GM18520 (cell line): Measurements from ENCODE around the gene NR6A1.
"Not testable (repeated sequence)": the region's sequence is repeated elsewhere in the genome, so short reads cannot be mapped to it uniquely, and the experiment has no call there.

Experiments used
- ATAC-seq: cut with Tn5 transposase; IDR thresholded peaks from one replicate; pipeline ENCODE4 v1.9.1; 2021; ENCODE audit not compliant: unreplicated experiment

NR6A1 gene

DNA sequence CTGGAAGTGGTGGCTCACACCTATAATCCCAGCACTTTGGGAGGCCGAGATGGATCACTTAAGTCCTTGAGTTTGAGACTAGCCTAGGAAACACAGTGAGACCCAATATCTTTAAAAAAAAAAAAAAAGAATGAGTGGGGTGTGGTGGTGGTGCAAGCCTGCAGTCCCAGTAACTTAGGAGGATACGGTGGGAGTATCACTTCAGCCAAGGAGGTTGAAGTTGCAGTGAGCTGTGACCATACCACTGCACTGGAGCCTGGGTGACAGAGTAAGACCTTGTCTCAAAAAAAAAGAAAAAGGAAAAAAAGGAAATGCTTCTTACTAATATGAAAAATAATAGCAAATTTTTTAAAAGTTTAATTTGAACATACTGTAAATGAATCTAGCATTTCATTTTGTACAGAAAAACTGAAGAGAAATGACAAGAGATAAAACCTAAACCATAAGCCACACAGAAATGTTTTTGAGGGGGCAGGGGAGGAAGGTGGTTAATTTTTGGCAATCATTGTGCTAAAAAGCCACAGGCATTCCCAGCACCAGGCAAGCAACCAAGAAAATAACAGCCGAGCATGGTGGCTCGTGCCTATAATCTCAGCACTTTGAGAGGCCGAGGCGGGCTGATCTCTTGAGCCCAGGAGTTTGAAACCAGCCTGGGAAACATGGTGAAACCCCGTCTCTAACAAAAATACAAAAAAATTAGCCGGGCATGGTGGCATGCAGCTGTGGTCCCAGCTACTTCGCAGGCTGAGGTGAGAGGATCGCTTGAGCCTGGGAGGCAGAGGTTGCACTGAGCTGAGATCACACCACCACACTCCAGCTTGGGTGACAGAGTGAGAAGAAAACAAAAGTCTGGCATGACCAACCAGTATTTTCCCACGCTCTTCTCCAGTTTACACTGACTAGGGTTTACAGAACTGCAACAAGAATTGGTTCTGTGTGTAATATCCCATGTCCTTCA is 149.5 kb downstream of the NR6A1 start:
- ATAC-seq = peak; percentile 42

DNA sequence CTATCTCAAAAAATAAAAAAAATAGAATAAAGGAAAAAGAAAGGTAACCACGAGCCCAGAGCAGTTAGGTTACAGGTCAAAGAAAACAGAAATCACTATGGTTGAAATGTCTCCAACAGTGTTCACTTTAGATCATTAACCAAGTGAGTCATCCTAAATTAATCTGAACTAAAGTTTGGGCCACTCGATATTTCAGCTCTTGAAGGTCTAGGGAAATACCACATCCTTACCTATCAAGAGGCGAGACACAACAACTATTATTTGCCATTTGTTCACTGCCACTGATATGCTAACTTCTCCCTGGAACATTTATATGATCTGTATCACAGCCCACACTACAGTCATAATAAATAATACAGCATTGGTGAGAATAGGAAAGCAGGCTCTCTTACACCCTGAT is 152.6 kb downstream of the NR6A1 start:
- no peak for ATAC-seq

DNA sequence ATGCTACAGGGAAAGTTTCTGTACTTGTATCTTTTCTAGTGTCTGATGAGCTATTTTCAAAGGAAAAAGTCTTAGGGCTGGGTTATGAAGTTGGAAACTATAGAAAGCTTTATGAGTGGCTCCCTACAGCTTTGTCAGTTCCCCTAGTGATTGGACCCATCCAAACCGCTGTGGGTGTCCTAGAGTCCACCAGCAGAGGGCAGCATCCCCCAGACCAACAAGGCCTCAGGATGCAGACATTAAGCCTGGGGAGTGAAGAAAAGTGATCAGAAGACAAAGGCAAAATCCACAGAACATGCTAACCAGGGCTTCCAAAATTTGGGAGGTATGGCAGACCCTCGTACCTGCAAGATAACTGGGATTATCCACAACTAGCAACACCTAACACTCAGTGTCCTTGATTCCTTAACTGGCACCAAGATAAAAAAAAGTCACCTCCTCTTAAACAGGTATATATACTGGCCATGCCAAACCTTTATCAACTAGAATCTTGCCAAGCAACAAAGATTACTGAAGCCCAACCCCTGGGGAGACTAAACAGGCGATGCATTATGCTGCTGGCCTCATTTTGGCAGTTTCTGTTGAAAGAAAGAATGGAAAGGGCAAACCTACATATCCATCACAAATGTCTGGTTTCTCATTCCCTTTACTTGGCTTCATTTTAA is 153.5 kb downstream of the NR6A1 start:
- no peak for ATAC-seq

DNA sequence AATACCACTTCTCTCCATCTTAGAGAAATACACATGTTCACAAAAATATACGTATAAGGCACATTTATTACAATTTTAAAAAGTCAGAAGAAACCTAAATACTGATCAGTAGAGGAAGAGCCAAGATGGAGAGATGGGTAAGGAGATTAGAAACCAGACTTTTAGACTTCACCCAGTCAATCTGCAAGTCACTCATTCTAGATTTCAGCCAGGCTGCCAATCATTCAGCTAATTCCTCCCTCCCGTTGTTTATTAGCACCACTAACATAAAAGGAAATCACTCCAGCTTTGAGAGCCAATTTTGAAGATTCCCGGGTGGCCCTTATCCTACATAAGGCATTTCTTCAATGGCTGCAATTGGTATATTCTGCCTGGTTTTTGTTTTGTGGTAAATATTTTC is 154.2 kb downstream of the NR6A1 start:
- ATAC-seq = no peak

DNA sequence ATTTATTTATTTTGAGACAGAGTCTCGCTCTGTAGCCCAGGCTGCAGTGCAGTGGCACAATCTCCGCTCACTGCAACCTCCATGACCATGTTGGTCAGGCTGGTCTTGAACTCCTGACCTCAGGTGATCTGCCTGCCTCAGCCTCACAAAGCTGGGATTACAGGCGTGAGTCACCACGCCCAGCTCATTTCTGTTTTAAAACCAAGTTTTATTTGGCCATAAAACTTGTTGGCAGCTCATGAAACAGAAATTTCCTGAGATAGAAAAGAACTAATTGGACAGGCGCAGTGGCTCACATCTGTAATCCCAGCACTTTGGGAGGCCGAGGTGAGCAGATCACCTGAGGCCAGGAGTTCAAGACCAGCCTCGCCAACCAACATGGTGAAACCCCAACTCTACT is 155.3 kb downstream of the NR6A1 start:
- ATAC-seq = not testable (repeated sequence)

DNA sequence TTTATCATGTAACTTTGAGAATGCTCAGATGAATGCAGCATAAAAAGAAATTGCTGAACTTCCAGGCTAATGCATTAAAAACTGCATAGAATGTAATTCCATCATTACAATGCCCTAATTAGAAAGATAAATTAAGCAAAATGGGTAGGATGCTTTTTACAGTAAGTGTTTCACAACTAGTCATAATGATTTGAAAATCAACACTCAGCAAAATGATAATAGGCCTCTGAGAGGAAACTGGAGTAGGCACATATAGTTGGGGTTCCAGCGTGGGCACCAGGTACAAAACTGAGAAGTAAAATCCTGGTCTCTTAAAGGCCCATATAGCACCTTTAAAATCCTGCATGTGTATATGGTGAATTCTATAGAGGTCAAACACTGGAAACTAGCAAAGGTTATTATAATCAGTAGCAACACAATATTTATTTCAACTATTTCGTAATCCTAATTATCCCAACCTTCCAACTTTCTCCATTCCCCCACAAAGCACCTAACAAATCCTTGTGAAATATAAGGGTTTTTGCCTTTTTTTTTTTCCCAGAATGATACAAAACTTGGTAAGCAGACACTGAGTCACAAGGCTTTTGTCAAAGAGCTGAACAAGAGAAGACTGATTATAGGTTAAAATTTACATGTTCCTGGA is 155.9 kb downstream of the NR6A1 start:
- ATAC-seq = no peak

DNA sequence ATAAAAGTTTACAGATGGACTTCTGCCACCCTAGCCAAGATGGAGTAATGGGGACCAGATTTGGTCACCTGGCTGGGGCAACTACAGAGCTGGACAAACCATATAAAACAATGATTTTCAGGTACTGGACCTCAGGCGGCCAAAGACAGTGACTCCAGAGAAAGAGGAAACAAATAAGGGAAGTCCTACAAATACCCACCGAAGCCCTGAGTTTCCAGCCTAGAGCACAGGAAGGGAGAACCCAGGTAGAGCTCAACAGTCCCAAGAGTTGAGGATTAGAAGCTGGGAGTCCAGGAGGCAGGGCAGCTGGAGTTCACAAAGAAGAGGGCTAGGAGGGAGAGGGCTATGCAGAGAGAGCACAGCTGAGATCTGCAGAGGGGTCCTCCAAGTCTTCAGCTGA is 157.3 kb downstream of the NR6A1 start:
- ATAC-seq = no peak

DNA sequence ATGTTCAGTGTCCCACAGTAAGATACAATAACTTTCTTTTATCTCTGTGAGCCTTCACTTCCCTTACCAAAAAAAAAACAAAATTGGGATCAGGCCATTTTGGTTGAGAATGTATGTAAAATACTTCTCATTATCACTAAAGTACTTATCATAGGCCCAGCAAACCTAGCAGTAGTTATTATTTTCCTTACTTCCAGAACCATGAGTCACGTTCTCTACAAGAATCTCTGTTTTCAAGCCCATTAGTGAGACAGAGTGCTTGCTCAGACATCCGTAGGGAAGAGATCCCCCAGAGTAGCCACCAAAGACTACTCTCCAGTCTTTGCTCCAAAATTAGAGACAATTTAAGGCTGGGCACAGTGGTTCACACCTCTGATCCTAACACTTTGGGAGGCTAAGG is 160.0 kb downstream of the NR6A1 start:
- ATAC-seq = no peak

DNA sequence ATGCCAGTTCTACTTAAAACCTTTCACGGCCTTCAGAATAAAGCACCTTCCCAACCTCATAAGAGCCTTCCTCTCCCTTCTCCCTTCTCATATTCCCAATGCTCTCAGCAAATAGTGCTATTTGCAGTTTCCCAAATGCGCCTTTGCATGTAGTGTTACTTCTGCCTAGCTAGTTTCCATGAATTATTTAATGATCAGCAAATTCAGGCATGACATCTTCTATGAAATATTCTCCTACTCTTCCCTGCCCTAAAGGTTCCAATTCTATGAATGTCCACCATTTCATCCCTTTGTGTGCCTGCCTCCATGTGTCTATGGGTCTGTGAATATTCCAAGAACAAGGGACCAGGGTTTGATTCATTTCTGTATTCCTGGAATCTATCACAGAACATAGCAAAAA is 165.1 kb downstream of the NR6A1 start:
- ATAC-seq = no peak

DNA sequence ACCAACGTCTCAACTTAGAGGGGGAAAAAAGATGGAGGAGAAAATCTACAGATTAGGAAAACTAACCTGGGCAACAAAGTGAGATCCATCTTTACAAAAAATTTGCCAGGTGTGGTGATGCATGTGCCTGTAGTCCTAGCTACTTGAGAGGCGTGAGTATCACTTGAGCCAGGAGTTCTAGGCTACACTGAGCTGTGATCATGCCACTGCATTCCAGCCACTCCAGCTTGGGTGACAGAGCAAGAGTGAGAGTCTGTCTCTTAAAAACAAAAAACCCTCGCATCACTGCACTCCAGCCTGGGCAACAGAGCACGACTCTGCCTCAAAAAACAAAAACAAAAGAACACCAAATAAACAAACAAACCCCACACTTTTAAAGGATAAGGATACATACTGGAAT is 165.9 kb downstream of the NR6A1 start:
- no peak for ATAC-seq

DNA sequence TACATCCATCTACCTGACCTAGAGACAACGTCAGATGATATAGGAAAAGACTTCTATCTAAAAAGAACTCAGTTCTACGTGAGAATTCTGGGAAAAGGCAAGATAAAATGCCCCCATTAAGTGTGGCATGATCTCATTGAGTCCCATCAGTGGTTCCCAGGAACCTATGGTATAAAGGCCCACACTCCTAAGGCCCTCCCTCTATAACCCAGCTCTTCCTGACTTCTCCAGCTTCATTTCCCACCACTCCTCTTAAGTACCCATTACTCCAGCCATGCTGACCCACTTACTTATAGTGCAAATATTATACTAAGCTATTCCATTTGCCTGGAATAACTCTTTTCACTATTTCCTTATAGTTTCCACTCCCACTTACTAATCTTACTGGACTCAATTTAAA is 168.5 kb downstream of the NR6A1 start:
- no peak for ATAC-seq

DNA sequence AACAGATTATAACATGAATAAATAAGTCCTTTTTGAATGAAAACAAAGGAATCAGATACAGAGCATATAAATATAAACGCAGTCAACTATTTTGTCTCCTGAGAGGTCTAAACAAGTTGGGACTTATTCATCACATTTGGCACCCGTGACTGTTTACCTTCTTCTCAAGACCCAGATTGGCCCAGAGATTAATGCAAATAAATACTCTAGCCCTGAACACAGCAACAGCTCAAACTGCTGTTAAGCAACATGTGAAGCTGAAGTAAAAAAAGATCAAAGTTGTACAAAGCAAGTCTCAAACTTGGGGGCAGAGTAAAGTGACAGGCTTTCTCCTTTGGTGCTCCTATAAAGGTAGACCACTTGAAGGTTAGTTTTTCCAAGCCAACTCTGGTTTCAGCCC is 168.9 kb downstream of the NR6A1 start:
- no peak for ATAC-seq

DNA sequence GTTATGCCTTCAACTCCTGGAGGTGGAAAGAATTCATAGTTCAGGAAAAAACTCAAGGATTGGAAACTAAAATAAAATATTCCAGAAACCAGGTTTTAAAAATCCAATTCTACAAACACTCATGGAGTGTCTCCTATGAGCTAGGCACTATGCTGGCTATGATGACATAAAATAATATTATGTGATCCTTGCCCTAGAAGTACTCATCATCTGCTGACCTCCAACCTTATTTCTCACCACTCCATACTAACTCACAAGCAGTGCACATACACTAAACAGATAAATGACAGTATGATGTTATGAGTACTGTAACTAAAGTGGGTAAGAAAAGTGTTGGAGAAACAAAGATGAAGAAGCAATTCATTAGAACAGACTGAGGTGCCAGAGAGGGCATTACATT is 170.7 kb downstream of the NR6A1 start:
- no peak for ATAC-seq

DNA sequence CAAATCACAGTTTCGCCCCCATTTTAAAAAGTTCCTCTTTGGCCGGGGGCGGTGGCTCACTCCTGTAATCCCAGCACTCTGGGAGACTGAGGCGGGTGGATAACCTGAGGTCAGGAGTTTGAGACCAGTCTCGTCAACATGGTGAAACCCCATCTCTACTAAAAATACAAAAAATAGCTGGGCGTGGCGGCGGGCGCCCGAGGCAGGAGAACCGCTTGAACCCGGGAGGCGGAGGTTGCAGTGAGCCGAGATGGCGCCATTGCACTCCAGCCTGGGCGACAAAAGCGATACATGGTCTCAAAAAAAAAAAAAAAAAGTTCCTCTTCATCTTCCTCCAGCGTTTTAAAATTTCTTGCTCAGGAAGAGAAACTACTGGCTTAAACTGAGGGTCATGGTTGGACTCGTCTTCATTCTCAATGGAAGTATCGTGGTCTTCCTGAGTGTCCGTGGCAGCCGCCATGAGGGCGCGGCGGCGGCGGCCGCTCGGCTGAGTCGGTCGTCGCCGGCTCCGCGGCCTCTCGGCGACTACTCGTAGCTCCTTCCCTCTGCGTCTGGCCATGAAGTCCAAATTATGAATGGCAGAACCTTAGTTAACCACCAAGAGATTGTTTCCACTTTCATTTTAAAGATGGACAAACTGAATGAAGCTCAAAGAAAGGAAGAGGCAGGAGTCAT is 171.9 kb downstream of the NR6A1 start:
- no peak for ATAC-seq

DNA sequence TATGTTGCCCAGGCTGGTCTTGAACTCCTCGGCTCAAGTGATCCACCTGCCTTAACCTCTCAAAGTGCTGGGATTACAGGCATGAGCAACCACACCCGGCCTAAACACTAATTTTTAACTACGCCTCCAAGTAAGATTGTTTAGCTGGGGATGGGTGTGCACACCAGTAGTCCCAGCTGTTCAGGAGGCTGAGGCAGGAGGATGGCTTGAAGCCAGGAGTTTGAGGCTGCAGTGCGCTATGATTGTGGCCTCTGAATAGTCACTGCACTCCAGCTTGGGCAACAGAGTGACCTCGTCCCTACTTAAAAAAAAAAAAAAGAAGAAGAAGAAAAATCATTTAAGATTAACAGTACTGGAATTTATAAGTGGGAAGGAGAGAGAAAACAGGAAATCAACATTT is 173.1 kb downstream of the NR6A1 start:
- no peak for ATAC-seq

DNA sequence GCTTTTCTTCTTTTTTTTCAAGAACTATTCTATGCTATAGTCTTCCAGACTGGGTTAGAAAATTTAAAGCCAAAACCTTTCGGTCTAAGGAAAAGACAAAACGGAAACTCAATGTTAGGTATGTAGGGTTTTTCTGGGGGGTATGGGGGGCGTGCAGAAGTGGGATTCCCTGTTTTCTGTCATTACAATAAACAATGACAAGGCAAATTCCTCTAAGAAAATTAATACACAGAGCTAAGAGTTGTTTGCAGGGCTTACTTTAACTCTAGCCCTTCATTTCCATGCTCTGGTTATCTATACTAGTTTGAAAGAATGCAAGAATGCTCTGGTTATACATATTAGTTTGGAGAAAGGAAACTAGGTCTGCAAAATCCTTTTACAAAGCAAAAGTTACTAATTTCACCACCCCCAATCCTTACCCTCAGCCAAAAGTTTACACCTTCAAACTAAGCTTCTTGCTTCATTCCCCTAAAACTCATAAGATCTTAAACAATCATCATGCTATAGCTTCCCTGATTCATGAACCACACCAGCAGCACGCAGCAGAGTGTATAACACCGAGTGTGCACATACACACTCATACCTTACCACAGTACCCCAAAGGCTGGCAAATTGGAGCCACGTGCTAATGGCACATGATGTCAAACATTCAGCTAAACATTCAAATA is 174.8 kb downstream of the NR6A1 start:
- no peak for ATAC-seq

DNA sequence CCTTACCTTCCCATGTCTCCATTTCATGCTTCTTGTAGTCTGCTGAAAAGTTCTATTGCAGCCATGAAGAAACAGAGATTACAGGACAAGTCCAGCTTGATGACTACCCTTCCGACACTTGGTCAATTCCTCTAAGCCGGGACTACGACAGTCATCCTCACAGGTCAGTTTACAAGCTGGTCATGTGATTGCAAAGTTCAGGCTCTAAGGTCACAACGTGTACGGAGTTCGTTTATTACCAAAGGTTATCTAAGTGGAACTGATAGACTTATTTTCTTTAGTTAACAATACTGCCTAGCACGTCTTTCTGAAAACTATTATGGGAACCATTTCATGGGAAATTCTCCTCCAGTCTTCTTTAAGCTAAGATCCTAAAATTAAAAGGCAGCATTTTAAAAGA is 175.4 kb downstream of the NR6A1 start:
- no peak for ATAC-seq

DNA sequence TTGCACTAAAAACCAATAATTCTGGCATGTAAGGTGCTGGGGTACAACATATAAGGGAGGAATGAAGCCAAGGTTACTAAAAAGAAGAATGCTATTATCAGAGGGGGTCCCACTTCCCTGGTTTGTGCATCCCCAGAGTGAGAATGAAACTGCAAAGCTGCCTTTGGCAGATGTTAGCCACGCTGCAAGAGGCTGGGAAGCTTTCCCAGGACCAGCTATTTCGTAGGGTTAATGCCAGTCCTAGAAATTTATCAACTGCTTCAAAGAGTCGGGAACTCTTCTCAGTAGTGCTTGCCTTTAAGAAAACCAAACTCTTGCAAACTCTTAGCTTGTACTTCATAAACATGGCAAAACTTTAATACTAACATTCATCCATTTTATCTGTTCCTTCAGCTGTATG is 176.4 kb downstream of the NR6A1 start:
- no peak for ATAC-seq

DNA sequence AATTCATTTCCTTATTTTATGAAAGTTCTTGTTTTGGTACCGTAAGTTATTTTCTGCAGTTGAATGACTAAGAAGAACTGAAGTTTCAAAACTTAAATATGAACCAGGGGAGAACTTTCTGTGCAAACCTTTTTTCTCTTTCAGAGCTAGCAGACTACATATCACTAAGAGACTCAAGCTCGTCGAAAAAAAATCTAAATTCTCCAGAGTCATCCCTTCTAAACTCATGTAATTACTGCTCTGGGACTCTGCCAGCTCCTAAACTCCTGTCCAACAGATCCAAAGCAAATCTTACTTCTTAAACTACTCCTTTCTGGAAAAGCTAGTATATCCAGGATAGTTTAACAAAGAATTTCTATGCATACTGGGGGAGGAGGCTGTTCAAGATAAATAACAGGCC is 176.9 kb downstream of the NR6A1 start:
- ATAC-seq = no peak

DNA sequence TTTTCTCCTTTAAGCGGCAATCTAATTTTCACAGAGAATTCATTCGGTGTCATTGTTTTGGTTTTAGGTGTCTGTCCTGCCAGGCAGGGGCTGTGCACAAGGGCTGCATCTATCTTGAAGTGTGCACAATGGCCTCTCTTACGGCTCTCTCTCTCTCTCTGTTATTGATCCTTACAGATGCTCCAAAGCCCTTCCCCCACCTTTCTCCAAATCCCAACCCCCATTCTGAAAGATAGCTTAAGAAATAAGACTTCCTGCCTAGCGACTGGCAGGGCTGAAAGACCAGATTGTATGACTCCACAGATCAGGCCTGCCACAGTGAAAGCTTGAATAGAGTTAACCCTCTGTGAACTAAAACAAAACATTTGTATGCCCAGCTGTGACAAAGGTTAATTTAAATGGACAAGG is 177.5 kb downstream of the NR6A1 start:
- no peak for ATAC-seq

DNA sequence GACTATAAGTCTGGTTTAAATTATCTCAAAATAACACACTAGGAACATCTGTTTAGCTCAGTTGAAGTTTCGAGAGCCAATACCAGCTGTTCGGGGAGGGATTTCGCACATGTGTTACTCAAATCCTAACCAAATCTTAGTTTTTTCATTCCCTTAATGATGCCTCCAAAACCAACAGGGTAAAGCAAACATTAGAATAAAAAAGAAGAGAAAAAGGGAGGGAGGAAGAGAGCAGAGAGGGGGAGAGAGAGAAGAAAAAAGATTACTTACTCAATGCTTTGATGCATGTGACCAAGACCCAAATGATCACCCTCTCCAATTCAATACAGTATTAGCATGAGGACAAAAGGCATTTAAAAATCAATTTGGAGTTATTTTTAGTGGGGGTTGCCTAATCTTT is 177.9 kb downstream of the NR6A1 start:
- ATAC-seq = no peak
